ENCODE data around the gene ABHD15.

Gene ABHD15

GRCh38 chr17:29593591-29594518, 27.0 kb upstream of the ABHD15 start:
- FAIRE-seq: no peak

- FAIRE-seq: no peak
Measured at GRCh38 chr17:29592850-29593551, 26.2 kb upstream of the ABHD15 start, which contains the start of gene ANKRD13B. Gene ANKRD13B, plus strand, starts transcription at chr17:29593132. Its CDS starts 490 bp downstream, at chr17:29593622.

GRCh38 chr17:29591737-29592608, 25.1 kb upstream of the ABHD15 start:
- no peak for FAIRE-seq

GRCh38 chr17:29591146-29591736, 24.4 kb upstream of the ABHD15 start:
- FAIRE-seq: no peak

GRCh38 chr17:29590411-29591145, 23.7 kb upstream of the ABHD15 start:
- FAIRE-seq: no peak

GRCh38 chr17:29589524-29590410, 22.9 kb upstream of the ABHD15 start, which contains the start of gene GIT1:
Gene GIT1, minus strand, starts transcription at chr17:29589648. Its CDS starts 270 bp downstream, at chr17:29589378.
- no peak for FAIRE-seq

- no peak for FAIRE-seq
Measured at GRCh38 chr17:29588562-29589411, 21.9 kb upstream of the ABHD15 start.

GRCh38 chr17:29588017-29588561, 21.3 kb upstream of the ABHD15 start:
- FAIRE-seq: no peak

- no peak for FAIRE-seq
Measured at GRCh38 chr17:29587591-29587990, 20.8 kb upstream of the ABHD15 start.

GRCh38 chr17:29586676-29587469, 20.0 kb upstream of the ABHD15 start:
- FAIRE-seq: no peak

- no peak for FAIRE-seq
Measured at GRCh38 chr17:29585080-29585751, 18.4 kb upstream of the ABHD15 start.

GRCh38 chr17:29584452-29585079, 17.7 kb upstream of the ABHD15 start:
- FAIRE-seq: no peak

GRCh38 chr17:29583324-29584248, 16.7 kb upstream of the ABHD15 start:
- FAIRE-seq: no peak

- no peak for FAIRE-seq
Measured at GRCh38 chr17:29582772-29583171, 15.9 kb upstream of the ABHD15 start.

GRCh38 chr17:29582254-29582765, 15.5 kb upstream of the ABHD15 start:
- no peak for FAIRE-seq
